ENCODE measurements around the gene CMBL. TPM values are rescaled to one million over a fixed set of nuclear protein-coding genes. Genes with fewer than 3 reads are reported as not detected.
A peak's percentile ranks its signal among the peaks of the same experiment; 100 is the strongest.

Gene CMBL
- total RNA-seq, 2 donors from 2014 or later, result 11.2 to 20.3 TPM

GRCh38 chr5:10331341-10331796, 23.7 kb upstream of the CMBL start:
- 52% methylated on average over 7 of the region's 7 CpGs for WGBS
- no peaks in the 10 kb centered on the region for H3K9me3 ChIP-seq
- H3K27ac ChIP-seq, result peak overlapping the region; percentile 32 to 35
- no peaks in the 10 kb centered on the region for H3K27me3 ChIP-seq (replicated peaks; ENCODE audit: insufficient read depth)
- H3K4me1 ChIP-seq (replicated peaks), result peaks cover 8% of the 10 kb centered on the region
- peak; percentile 90 for TF ChIP-seq POLR2AphosphoS5 (IDR thresholded peaks at IDR 0.05)
- no peak for TF ChIP-seq POLR2A (IDR thresholded peaks at IDR 0.05)
- TF ChIP-seq CTCF (IDR thresholded peaks at IDR 0.05), result no peak
- no peak overlapping the region for H3K4me3 ChIP-seq
- intact Hi-C loops (cut with DNase I), result loop anchor here (10.0 kb wide), 1 partner anchor 47 kb away; no protein-coding TSS in a partner anchor
- H3K36me3 ChIP-seq, result no peaks in the 10 kb centered on the region
- DNase-seq (ENCODE audit: low spot score), result peak; percentile 71

DNA sequence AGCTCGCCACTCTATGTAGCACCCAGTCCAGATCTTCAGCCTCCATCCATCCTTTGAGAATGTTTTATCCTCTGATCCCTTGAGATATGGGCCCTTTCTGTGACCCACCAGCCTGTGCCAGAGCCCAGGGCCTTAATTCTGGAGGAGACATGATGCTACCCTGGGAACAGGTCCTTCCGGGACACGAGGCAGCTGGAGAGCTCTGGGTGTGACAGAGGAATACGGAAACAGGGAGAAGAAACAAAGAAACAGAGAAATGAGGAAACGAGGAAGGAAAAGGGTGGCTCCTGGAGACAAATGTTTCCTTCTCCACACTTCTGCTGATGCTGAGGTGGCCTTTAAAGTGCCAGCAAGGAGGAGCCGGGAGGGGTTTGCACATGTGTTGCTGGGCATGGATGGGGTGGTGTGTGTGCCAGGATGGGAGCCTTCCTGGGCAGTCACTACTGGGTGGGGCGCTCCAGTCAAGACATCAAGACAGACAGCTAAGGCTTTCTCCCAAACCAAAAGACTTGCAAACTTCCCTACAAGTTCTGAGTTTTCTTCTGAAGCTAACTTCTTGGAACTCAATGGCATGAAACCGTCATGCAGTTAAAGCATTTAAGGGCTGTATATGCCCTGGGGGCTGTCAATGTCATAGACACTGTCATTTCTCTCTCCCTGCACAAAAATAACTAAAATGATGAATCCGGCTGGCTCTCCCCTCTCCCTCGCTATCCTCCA, 23.0 kb upstream of the CMBL start:
- DNase-seq (ENCODE audit: low spot score), result no peak
- Histone ChIP-seq H3K9me3 (no peaks in the 10 kb centered on the region), H3K27me3 (replicated peaks; ENCODE audit: insufficient read depth) (no peaks in the 10 kb centered on the region), H3K4me1 (replicated peaks) (peaks cover 8% of the 10 kb centered on the region), H3K27ac (peak overlapping the region; percentile 35 to 46), H3K4me3 (no peak overlapping the region), H3K36me3 (no peaks in the 10 kb centered on the region)
- 50% methylated on average over 10 of the region's 10 CpGs for WGBS
- TF ChIP-seq CTCF (IDR thresholded peaks at IDR 0.05), result no peak
- TF ChIP-seq POLR2AphosphoS5 (IDR thresholded peaks at IDR 0.05), result no peak
- no peak for TF ChIP-seq POLR2A (IDR thresholded peaks at IDR 0.05)
- intact Hi-C loops (cut with DNase I), result loop anchor here (10.0 kb wide), 1 partner anchor 46 kb away; no protein-coding TSS in a partner anchor

- no peak for DNase-seq (ENCODE audit: low spot score)
- Histone ChIP-seq H3K4me1 (replicated peaks) (peaks cover 8% of the 10 kb centered on the region), H3K4me3 (no peak overlapping the region), H3K36me3 (no peaks in the 10 kb centered on the region), H3K27ac (peak overlapping the region in 1 of 2 donors; percentile 46), H3K9me3 (no peaks in the 10 kb centered on the region), H3K27me3 (replicated peaks; ENCODE audit: insufficient read depth) (no peaks in the 10 kb centered on the region)
- intact Hi-C loops (cut with DNase I), result loop anchor here (10.0 kb wide), 1 partner anchor 45 kb away; no protein-coding TSS in a partner anchor
- TF ChIP-seq CTCF (IDR thresholded peaks at IDR 0.05) (no peak), POLR2AphosphoS5 (IDR thresholded peaks at IDR 0.05) (no peak), POLR2A (IDR thresholded peaks at IDR 0.05) (no peak)
- WGBS, result 19% methylated on average over 7 of the region's 7 CpGs
Observed at GRCh38 chr5:10329820-10330481, 22.2 kb upstream of the CMBL start.

GRCh38 chr5:10329446-10329819, 21.7 kb upstream of the CMBL start:
- Histone ChIP-seq H3K27ac (no peak overlapping the region), H3K36me3 (no peaks in the 10 kb centered on the region), H3K9me3 (no peaks in the 10 kb centered on the region), H3K4me3 (no peak overlapping the region), H3K27me3 (replicated peaks; ENCODE audit: insufficient read depth) (no peaks in the 10 kb centered on the region), H3K4me1 (replicated peaks) (peaks cover 8% of the 10 kb centered on the region)
- intact Hi-C loops (cut with DNase I), result no loop called here
- WGBS, result 30% methylated on average over 2 of the region's 2 CpGs
- TF ChIP-seq CTCF (IDR thresholded peaks at IDR 0.05) (no peak), POLR2AphosphoS5 (IDR thresholded peaks at IDR 0.05) (no peak), POLR2A (IDR thresholded peaks at IDR 0.05) (no peak)
- DNase-seq (ENCODE audit: low spot score), result no peak
